HepG2 (cell line): ENCODE data around the gene CRYBA1. TPM values are rescaled to one million over a fixed set of nuclear protein-coding genes. Genes with fewer than 3 reads are reported as not detected.

Source experiments
- BRCA1 ChIP-seq: sonication (generic); formaldehyde crosslinking; IDR thresholded peaks from 2 replicates; pipeline ENCODE4 v1.4.0; 2020; ENCODE audit warnings: missing genetic modification reagents
- CBFB ChIP-seq: sonication (generic); formaldehyde crosslinking; IDR thresholded peaks from 2 replicates; pipeline ENCODE4 v1.4.0; 2020; ENCODE audit warnings: missing genetic modification reagents
- E2F2 ChIP-seq: sonication (generic); formaldehyde crosslinking; IDR thresholded peaks from 2 replicates; pipeline ENCODE4 v1.4.0; 2020; ENCODE audit warnings: missing genetic modification reagents, borderline replicate concordance
- EP300 ChIP-seq, 3 experiments: sonication (generic) in 1 of 3; formaldehyde crosslinking in 1 of 3; IDR thresholded peaks; 2 replicates each; pipeline versions ENCODE4 v1.5.1 to v1.6.1; 2011 to 2020; ENCODE audit warnings: low read depth in 2 of 3, low read length in 2 of 3, borderline replicate concordance in 1 of 3, improper control_type of control experiment in 1 of 3, mild to moderate bottlenecking in 1 of 3, missing genetic modification reagents in 1 of 3, moderate library complexity in 1 of 3
- FOXA1 ChIP-seq, 2 experiments: fragments of 450-650 bp in 1 of 2; sonication (generic) in 1 of 2; formaldehyde crosslinking in 1 of 2; IDR thresholded peaks; 2 replicates each; pipeline versions ENCODE4 v1.4.0 to v1.6.1; 2016 to 2020; ENCODE audit warnings: missing genetic modification reagents in 1 of 2
- HMG20A ChIP-seq: IDR thresholded peaks from 2 replicates; pipeline ENCODE4 v1.6.1; 2016; ENCODE audit warnings: borderline replicate concordance
- KDM3A ChIP-seq: IDR thresholded peaks from 2 replicates; pipeline ENCODE4 v1.6.1; 2018; ENCODE audit warnings: low read depth, missing compliant biosample characterization
- KDM4B ChIP-seq: sonication (generic); formaldehyde crosslinking; IDR thresholded peaks from 2 replicates; pipeline ENCODE4 v1.4.0; 2020; ENCODE audit warnings: missing genetic modification reagents
- MEIS1 ChIP-seq: sonication (generic); formaldehyde crosslinking; IDR thresholded peaks from 2 replicates; pipeline ENCODE4 v1.9.0; 2021; ENCODE audit warnings: mild to moderate bottlenecking, missing genetic modification reagents, moderate library complexity, borderline replicate concordance
- MLLT10 ChIP-seq: sonication (generic); formaldehyde crosslinking; IDR thresholded peaks from 2 replicates; pipeline ENCODE4 v1.4.0; 2020; ENCODE audit warnings: missing genetic modification reagents
- PATZ1 ChIP-seq: sonication (generic); formaldehyde crosslinking; IDR thresholded peaks from 2 replicates; pipeline ENCODE4 v1.4.0; 2020; ENCODE audit warnings: missing genetic modification reagents
- PHF21A ChIP-seq: sonication (generic); formaldehyde crosslinking; IDR thresholded peaks from 2 replicates; pipeline ENCODE4 v1.5.0; 2020; ENCODE audit warnings: mild to moderate bottlenecking, missing genetic modification reagents
- RBAK ChIP-seq: sonication (generic); formaldehyde crosslinking; IDR thresholded peaks from 2 replicates; pipeline ENCODE4 v1.5.1; 2020; ENCODE audit warnings: mild to moderate bottlenecking, missing genetic modification reagents
- TARDBP ChIP-seq: sonication (generic); formaldehyde crosslinking; IDR thresholded peaks from 2 replicates; pipeline ENCODE4 v1.8.0; 2022; ENCODE audit warnings: mild to moderate bottlenecking, missing genetic modification reagents
- U2AF1 ChIP-seq: fragments of 200-400 bp; formaldehyde crosslinking; optimal IDR thresholded peaks from 2 replicates; pipeline ENCODE3; 2017; ENCODE audit warnings: mild to moderate bottlenecking, low read depth, low read length
- ZBTB7B ChIP-seq: sonication (generic); formaldehyde crosslinking; IDR thresholded peaks from 2 replicates; pipeline ENCODE4 v1.4.0; 2020; ENCODE audit warnings: missing genetic modification reagents
- ZFX ChIP-seq: sonication (generic); formaldehyde crosslinking; IDR thresholded peaks from 2 replicates; pipeline ENCODE4 v1.4.0; 2020; ENCODE audit warnings: mild to moderate bottlenecking, low read depth, missing genetic modification reagents, moderate library complexity
- ZNF124 ChIP-seq: sonication (generic); formaldehyde crosslinking; IDR thresholded peaks from 2 replicates; pipeline ENCODE4 v1.4.0; 2020; ENCODE audit warnings: missing genetic modification reagents
- ZNF280B ChIP-seq: sonication (generic); formaldehyde crosslinking; IDR thresholded peaks from 2 replicates; pipeline ENCODE4 v1.5.0; 2020; ENCODE audit warnings: missing genetic modification reagents, mild to moderate bottlenecking, borderline replicate concordance
- ZNF44 ChIP-seq: sonication (generic); formaldehyde crosslinking; IDR thresholded peaks from 2 replicates; pipeline ENCODE4 v1.5.1; 2020; ENCODE audit warnings: mild to moderate bottlenecking, missing genetic modification reagents
- ZNF766 ChIP-seq: sonication (generic); formaldehyde crosslinking; IDR thresholded peaks from 2 replicates; pipeline ENCODE4 v1.5.0; 2020; ENCODE audit warnings: missing genetic modification reagents, borderline replicate concordance
- polyA plus RNA-seq, 8 experiments: library from polyadenylated mRNA; depleted of rRNA in 3 of 8; stranded (reverse) in 7 of 8; unstranded in 1 of 8; fragments of >200 nt; fragmentation: Illumina TruSeq in 4 of 8; extraction: Trizol in 4 of 8; gene quantifications; 2 replicates each; pipeline versions ENCODE4 v1.2.1 to v1.2.3, GENCODE V29; 2011 to 2016; ENCODE audit warnings: low read depth in 4 of 8, missing spikeins in 1 of 8, mixed read lengths in 1 of 8; ENCODE audit not compliant: insufficient read depth in 1 of 8
- total RNA-seq, 5 experiments: library from RNA; depleted of rRNA; stranded (reverse); fragments of >200 nt; fragmentation: Illumina TruSeq; extraction: Trizol; gene quantifications; 2 replicates each; pipeline ENCODE4 v1.2.3, GENCODE V29; 2016; ENCODE audit warnings: low read depth in 1 of 5

The CRYBA1 gene
- total and polyA plus RNA-seq, 2 of the 13 experiments (the other 11 are each of a cell fraction or from before 2014, with no cell fraction given), result not detected

- TF ChIP-seq PATZ1 (CRISPR knock-in tag) (no peak), HMG20A (CRISPR knock-in tag) (no peak), KDM4B (CRISPR knock-in tag) (0 out of 2 replicates have a peak, but pooled peaks have one; percentile 36), BRCA1 (CRISPR knock-in tag) (no peak), MLLT10 (CRISPR knock-in tag) (no peak), ZNF766 (CRISPR knock-in tag) (0 out of 2 replicates have a peak, but pooled peaks have one; percentile 38), CBFB (CRISPR knock-in tag) (peak; percentile 31; the same call in 1 of the 2 replicates), MEIS1 (CRISPR knock-in tag) (no peak), TARDBP (CRISPR knock-in tag) (0 out of 2 replicates have a peak, but pooled peaks have one; percentile 30), ZFX (0 out of 2 replicates have a peak, but pooled peaks have one; percentile 16), ZBTB7B (0 out of 2 replicates have a peak, but pooled peaks have one; percentile 49), PHF21A (CRISPR knock-in tag) (peak; percentile 49; the same call in 1 of the 2 replicates), KDM3A (CRISPR knock-in tag) (0 out of 2 replicates have a peak, but pooled peaks have one; percentile 57), E2F2 (no peak), RBAK (CRISPR knock-in tag) (no peak), ZNF44 (CRISPR knock-in tag) (no peak), ZNF124 (CRISPR knock-in tag) (no peak), U2AF1 (no peak), ZNF280B (CRISPR knock-in tag) (no peak), EP300 (IDR thresholded peaks at IDR 0.05; ENCODE audit: low read depth in 2 of 2, low read length in 2 of 2) (no peak), EP300 (CRISPR knock-in tag; IDR thresholded peaks at IDR 0.05; ENCODE audit: borderline replicate concordance) (no peak), FOXA1 (IDR thresholded peaks at IDR 0.05) (no peak), FOXA1 (CRISPR knock-in tag; IDR thresholded peaks at IDR 0.05) (no peak)
Observed at GRCh38 chr17:29219378-29220047, 27.1 kb upstream of the CRYBA1 start (continued).
